Caki2 (cell line): Measurements from ENCODE around the gene TMEM31. TPM values are rescaled to one million over a fixed set of nuclear protein-coding genes. Genes with fewer than 3 reads are reported as not detected.
"Not testable (repeated sequence)": the region's sequence is repeated elsewhere in the genome, so short reads cannot be mapped to it uniquely, and the experiment has no call there.

Experiments used
- DNase-seq: peaks from one replicate; pipeline ENCODE4 v3.0.0-alpha.2; 2015; ENCODE audit warnings: low read depth
- in situ Hi-C: cut with HindIII; loops from 2 replicates; pipeline ENCODE4 v1.10.0; 2016; ENCODE audit warnings: low sequenced_read_pairs, low pct_unique_long_range_greater_than_20kb, mixed read lengths
- total RNA-seq: library from RNA; depleted of rRNA; stranded (reverse); fragments of >200 nt; shearing (Covaris generic); gene quantifications from 2 replicates; pipeline ENCODE4 v1.2.3, GENCODE V29; 2014; ENCODE audit warnings: low replicate concordance

TMEM31 gene
- total RNA-seq, 1 experiment from 2014 or later = not detected

GRCh38 chrX:103716962-103717361, 6.3 kb downstream of the TMEM31 start:
- in situ Hi-C loops = no loop called here
- no peak for DNase-seq

- in situ Hi-C loops = no loop called here
- no peak for DNase-seq
Observed at GRCh38 chrX:103718120-103718519, 7.4 kb downstream of the TMEM31 start.

GRCh38 chrX:103722505-103722904, 11.8 kb downstream of the TMEM31 start:
- no peak for DNase-seq
- in situ Hi-C loops = no loop called here

GRCh38 chrX:103726477-103726876, 15.8 kb downstream of the TMEM31 start:
- in situ Hi-C loops = no loop called here
- no peak for DNase-seq

- in situ Hi-C loops = no loop called here
- DNase-seq = no peak
Observed at GRCh38 chrX:103727115-103727514, 16.4 kb downstream of the TMEM31 start.

- no peak for DNase-seq
- in situ Hi-C loops = no loop called here
Observed at GRCh38 chrX:103729015-103729414, 18.3 kb downstream of the TMEM31 start.

GRCh38 chrX:103730147-103730795, 19.6 kb downstream of the TMEM31 start:
- DNase-seq = no peak
- in situ Hi-C loops = no loop called here

- DNase-seq = no peak
- in situ Hi-C loops = no loop called here
Observed at GRCh38 chrX:103730796-103731493, 20.2 kb downstream of the TMEM31 start.

- in situ Hi-C loops = no loop called here
- no peak for DNase-seq
Observed at GRCh38 chrX:103733017-103733416, 22.3 kb downstream of the TMEM31 start.

- DNase-seq = no peak
- in situ Hi-C loops = no loop called here
Observed at GRCh38 chrX:103734125-103734760, 23.5 kb downstream of the TMEM31 start.

- in situ Hi-C loops = no loop called here
- DNase-seq = no peak
Observed at GRCh38 chrX:103737696-103738095, 27.0 kb downstream of the TMEM31 start.

- in situ Hi-C loops = no loop called here
- DNase-seq = no peak
Observed at GRCh38 chrX:103739421-103739820, 28.7 kb downstream of the TMEM31 start.

- in situ Hi-C loops = no loop called here
- no peak for DNase-seq
Observed at GRCh38 chrX:103741879-103742278, 31.2 kb downstream of the TMEM31 start.

- DNase-seq = no peak
- in situ Hi-C loops = no loop called here
Observed at GRCh38 chrX:103742339-103742738, 31.6 kb downstream of the TMEM31 start.

- no peak for DNase-seq
- in situ Hi-C loops = no loop called here
Observed at GRCh38 chrX:103747163-103747562, 36.5 kb downstream of the TMEM31 start.

GRCh38 chrX:103754401-103754800, 43.7 kb downstream of the TMEM31 start:
- no peak for DNase-seq
- in situ Hi-C loops = no loop called here

- DNase-seq = no peak
- in situ Hi-C loops = no loop called here
Observed at GRCh38 chrX:103756736-103757135, 46.0 kb downstream of the TMEM31 start.

GRCh38 chrX:103758555-103758954, 47.8 kb downstream of the TMEM31 start:
- in situ Hi-C loops = no loop called here
- DNase-seq = no peak

- DNase-seq, in situ Hi-C loops: not testable (repeated sequence)
Observed at GRCh38 chrX:103763541-103763940, 52.8 kb downstream of the TMEM31 start.
